Measurements from ENCODE around the gene MB.

The MB gene

GRCh38 chr22:35634943-35635540 is 17.9 kb upstream of the MB start:
- H3K4me1 ChIP-seq (ENCODE audit: control insufficient read depth in 1 of 2, insufficient read depth in 1 of 2, low read depth in 1 of 2, low read length in 1 of 2): no peaks in the 10 kb centered on the region
- no peaks in the 10 kb centered on the region for H3K9me3 ChIP-seq
- TF ChIP-seq CTCF (IDR thresholded peaks at IDR 0.05): no peak
- H3K27me3 ChIP-seq: no peaks in the 10 kb centered on the region
- H3K36me3 ChIP-seq: no peaks in the 10 kb centered on the region
- no peak overlapping the region for H3K27ac ChIP-seq
- no peak overlapping the region for H3K4me3 ChIP-seq (ENCODE audit: low read depth in 1 of 2, low read length in 1 of 2)

DNA sequence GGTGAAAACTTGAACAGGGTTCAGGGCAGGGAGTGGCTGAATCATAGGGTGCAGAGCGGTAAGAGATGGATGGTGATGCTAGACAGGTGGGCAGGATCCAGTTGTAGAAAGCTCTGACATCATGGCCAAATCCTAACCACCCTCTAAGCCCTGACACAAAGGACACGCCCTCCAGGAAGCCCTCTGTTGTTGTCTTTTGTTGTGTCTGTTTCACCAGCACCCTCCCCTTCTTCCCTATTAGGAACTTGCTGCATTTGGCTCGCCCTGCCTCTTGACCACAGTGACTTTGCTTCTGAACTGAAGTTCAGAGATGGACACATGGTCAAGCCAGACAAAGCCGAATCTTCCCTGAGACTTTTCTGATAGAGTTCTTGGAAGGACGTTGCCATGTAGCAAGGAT is 16.9 kb upstream of the MB start:
- Histone ChIP-seq H3K4me3 (ENCODE audit: low read depth in 1 of 2, low read length in 1 of 2) (no peak overlapping the region), H3K9me3 (no peaks in the 10 kb centered on the region)
- no peak for TF ChIP-seq CTCF (IDR thresholded peaks at IDR 0.05)

GRCh38 chr22:35633520-35633919 is 16.4 kb upstream of the MB start:
- H3K36me3 ChIP-seq: no peaks in the 10 kb centered on the region
- TF ChIP-seq CTCF (IDR thresholded peaks at IDR 0.05): no peak
- H3K27ac ChIP-seq: no peak overlapping the region
- H3K4me3 ChIP-seq (ENCODE audit: low read depth in 1 of 2, low read length in 1 of 2): no peak overlapping the region
- no peaks in the 10 kb centered on the region for H3K9me3 ChIP-seq
- no peaks in the 10 kb centered on the region for H3K4me1 ChIP-seq (ENCODE audit: control insufficient read depth in 1 of 2, insufficient read depth in 1 of 2, low read depth in 1 of 2, low read length in 1 of 2)
- H3K27me3 ChIP-seq: peaks cover 15% of the 10 kb centered on the region

More for the DNA sequence above, 16.9 kb upstream of the MB start:
- H3K4me1 ChIP-seq (ENCODE audit: control insufficient read depth in 1 of 2, insufficient read depth in 1 of 2, low read depth in 1 of 2, low read length in 1 of 2): no peaks in the 10 kb centered on the region
- no peaks in the 10 kb centered on the region for H3K36me3 ChIP-seq
- peaks cover 10% of the 10 kb centered on the region for H3K27me3 ChIP-seq
- no peak overlapping the region for H3K27ac ChIP-seq

- peaks cover 19% of the 10 kb centered on the region for H3K27me3 ChIP-seq
- H3K36me3 ChIP-seq: no peaks in the 10 kb centered on the region
- TF ChIP-seq CTCF (IDR thresholded peaks at IDR 0.05): no peak
Measured at GRCh38 chr22:35632935-35633334, 15.8 kb upstream of the MB start.

DNA sequence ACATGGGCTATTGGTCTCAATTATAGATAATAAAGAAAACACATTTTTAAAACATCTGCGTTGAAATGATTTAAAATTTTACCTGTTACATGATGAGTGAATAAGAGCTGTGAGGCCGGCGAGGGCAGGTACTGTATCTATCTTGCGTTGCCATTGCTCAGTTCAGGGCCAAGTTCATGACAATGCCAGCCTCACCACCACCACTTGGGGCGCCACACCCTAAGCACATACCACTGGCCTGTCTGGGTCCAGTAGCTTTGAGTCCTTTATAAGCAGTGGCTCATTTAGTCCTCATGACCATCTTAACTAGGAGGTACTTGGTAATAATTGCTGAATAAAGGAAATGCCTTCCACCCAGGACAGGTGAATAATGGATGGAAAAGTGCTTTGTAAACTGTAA is 14.5 kb upstream of the MB start:
- Histone ChIP-seq H3K27ac (no peak overlapping the region), H3K4me3 (ENCODE audit: low read depth in 1 of 2, low read length in 1 of 2) (no peak overlapping the region), H3K4me1 (ENCODE audit: control insufficient read depth in 1 of 2, insufficient read depth in 1 of 2, low read depth in 1 of 2, low read length in 1 of 2) (peaks cover 5 to 6% of the 10 kb centered on the region in 2 experiments), H3K36me3 (no peaks in the 10 kb centered on the region), H3K9me3 (no peaks in the 10 kb centered on the region), H3K27me3 (peaks cover 32% of the 10 kb centered on the region)
- TF ChIP-seq CTCF (IDR thresholded peaks at IDR 0.05): no peak

More at GRCh38 chr22:35632935-35633334, 15.8 kb upstream of the MB start:
- H3K27ac ChIP-seq: no peak overlapping the region
- H3K4me1 ChIP-seq (ENCODE audit: control insufficient read depth in 1 of 2, insufficient read depth in 1 of 2, low read depth in 1 of 2, low read length in 1 of 2): no peaks in the 10 kb centered on the region
- no peaks in the 10 kb centered on the region for H3K9me3 ChIP-seq
- H3K4me3 ChIP-seq (ENCODE audit: low read depth in 1 of 2, low read length in 1 of 2): no peak overlapping the region

Data from neutrophil (primary cell).